ENCODE data around the gene CD2AP. TPM values are rescaled to one million over a fixed set of nuclear protein-coding genes. Genes with fewer than 3 reads are reported as not detected.
A peak's percentile ranks its signal among the peaks of the same experiment; 100 is the strongest.
"Not testable (repeated sequence)": the region's sequence is repeated elsewhere in the genome, so short reads cannot be mapped to it uniquely, and the experiment has no call there.

CD2AP gene
- total RNA-seq, 2 donors from 2014 or later: 18.9 to 29.6 TPM

DNA sequence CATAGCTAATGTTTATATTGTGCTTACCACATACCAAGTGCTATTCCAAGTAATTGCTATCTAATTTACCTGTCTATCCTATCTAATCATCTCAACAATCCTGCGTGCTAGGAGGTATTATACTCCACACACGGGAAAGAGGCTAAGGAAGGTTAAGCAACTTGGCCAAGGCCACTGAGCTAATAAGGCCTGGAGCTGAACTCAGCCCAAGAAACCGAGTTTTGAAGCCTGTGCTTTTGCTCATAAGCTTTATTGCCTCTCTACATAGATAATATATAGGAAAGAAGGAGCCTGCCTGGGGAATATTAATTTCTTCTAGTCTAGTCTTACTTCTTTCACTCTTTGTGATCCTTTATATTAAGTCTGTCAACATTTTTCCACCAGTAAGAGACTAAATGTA, 153.0 kb downstream of the CD2AP start:
- ATAC-seq (no peak), DNase-seq (ENCODE audit: low spot score) (no peak)
- Mint-ChIP-seq H3K4me1 (ENCODE audit: low read depth in 2 of 2) (peaks cover 10 to 11% of the 10 kb centered on the region in 2 donors), H3K36me3 (no peaks in the 10 kb centered on the region), H3K4me3 (no peak overlapping the region), H3K27me3 (peaks cover 0 to 2% of the 10 kb centered on the region in 2 donors), H3K9me3 (no peaks in the 10 kb centered on the region), H3K27ac (no peak overlapping the region)

DNA sequence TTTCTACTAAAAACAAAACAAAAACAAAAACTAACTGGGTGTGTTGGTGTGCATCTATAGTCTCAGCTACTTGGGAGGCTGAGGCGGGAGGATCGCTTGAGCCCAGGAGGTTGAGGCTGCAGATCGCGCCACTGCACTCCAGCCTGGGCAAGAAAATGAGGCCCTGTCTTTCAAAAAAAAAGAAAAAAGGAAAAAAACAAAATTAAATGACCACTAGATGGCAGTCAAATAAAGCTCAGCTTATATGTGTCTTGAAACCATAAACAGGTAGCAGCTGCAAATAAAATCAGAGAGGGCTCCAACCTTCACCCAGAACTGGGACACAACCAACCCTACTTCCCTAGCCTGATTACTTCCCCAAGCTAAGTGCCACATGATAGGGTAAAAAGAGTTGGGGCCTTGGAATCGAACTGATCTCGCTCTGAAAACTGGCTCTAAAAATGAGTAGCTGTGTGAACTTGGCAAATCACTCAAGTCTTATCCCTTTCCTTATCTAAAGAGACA, 153.7 kb downstream of the CD2AP start:
- Mint-ChIP-seq H3K36me3 (no peaks in the 10 kb centered on the region), H3K4me1 (ENCODE audit: low read depth in 2 of 2) (peaks cover 10 to 11% of the 10 kb centered on the region in 2 donors), H3K9me3 (no peaks in the 10 kb centered on the region), H3K27me3 (peaks cover 0 to 2% of the 10 kb centered on the region in 2 donors), H3K27ac (peak overlapping the region in 1 of 2 donors; percentile 56), H3K4me3 (no peak overlapping the region)
- DNase-seq (ENCODE audit: low spot score): no peak
- no peak for ATAC-seq

DNA sequence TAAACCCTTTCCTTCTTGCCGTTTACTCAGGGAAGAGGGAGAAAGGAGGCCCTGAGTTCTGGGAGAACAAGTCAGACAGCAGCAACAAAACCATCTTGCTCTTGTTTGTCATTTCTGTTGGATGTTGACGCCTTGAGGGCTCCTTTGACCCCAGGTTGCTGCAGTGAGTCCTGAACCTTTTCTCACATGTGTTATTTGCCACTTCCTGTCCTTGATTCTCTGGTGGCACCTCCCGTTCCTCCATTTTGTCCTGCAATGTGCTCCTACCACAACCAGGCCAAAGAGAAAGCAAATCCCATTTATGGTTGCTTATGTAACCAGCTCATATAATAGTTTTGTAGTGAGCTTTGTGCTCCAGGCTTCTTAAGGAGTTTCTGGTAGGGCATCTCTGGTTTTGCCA, 154.2 kb downstream of the CD2AP start:
- Mint-ChIP-seq H3K36me3 (no peaks in the 10 kb centered on the region), H3K4me1 (ENCODE audit: low read depth in 2 of 2) (peaks cover 10 to 11% of the 10 kb centered on the region in 2 donors), H3K27ac (peak overlapping the region in 1 of 2 donors; percentile 56), H3K9me3 (no peaks in the 10 kb centered on the region), H3K4me3 (no peak overlapping the region), H3K27me3 (peaks cover under 1 to 2% of the 10 kb centered on the region in 2 donors)
- ATAC-seq (no peak), DNase-seq (ENCODE audit: low spot score) (no peak)

DNA sequence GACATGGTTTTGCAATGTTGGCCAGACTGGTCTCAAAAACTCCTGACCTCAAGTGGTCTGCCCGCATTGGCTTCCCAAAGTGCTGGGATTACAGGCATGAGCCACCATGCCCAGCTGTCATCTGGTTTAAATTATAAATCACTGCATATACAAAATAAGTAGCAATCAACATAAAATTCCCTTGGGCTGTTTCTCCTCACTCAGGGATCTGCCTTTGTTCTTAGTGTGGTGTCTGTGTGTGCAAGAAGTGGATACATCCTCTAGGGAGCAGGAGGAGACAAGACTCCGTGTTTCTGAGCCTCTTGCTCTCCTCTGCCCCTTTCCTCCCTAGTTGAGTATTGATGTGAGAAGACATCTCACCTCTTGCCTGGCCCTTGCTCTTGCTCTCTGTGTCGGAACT, 155.6 kb downstream of the CD2AP start:
- peaks cover 10 to 11% of the 10 kb centered on the region in 2 donors for H3K4me1 Mint-ChIP-seq (ENCODE audit: low read depth in 2 of 2)
- H3K4me3 Mint-ChIP-seq: no peak overlapping the region
- no peaks in the 10 kb centered on the region for H3K36me3 Mint-ChIP-seq
- peaks cover 2 to 14% of the 10 kb centered on the region in 2 donors for H3K27me3 Mint-ChIP-seq
- DNase-seq (ENCODE audit: low spot score) (no peak), ATAC-seq (no peak)
- H3K9me3 Mint-ChIP-seq: no peaks in the 10 kb centered on the region
- no peak overlapping the region for H3K27ac Mint-ChIP-seq

DNA sequence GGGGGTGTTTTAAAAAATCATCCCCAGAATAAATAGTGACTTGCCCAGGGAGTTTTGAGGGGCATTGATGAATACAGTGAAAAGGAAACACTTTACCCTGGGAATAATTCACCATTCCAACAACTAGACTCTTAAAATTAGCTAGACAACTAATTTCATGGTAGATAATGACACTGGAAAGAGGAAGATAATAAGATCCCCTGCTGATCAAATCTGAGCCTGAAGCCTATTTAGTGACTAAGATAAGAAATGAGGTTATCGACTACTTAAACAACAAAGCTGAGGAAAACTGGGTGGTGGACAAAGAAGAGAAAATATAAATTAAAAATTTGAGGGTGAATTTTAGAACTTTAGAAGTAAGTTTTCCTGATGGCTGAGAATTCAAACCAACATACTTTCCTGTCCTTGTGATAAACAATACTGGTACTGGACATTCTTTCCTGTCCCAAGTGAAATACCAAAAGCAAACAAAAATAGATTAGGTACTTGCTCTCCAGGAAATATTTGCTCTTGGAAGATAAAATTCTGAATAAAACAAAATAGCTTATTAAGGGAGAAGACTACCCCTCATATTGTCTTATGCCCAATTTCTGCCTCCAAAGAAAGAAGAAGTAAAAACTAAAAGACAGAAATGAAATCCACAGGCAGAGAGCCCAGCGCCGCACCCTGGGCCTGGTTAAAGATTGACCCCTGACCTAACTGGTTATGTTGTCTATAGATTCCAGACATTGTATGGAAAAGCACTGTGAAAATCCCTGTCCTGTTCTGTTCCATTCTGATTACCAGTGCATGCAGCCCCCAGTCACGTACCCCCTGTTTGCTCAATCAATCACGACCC, 156.8 kb downstream of the CD2AP start:
- Mint-ChIP-seq H3K27me3 (peaks cover 8 to 26% of the 10 kb centered on the region in 2 donors), H3K27ac (no peak overlapping the region), H3K36me3 (no peaks in the 10 kb centered on the region), H3K4me1 (ENCODE audit: low read depth in 2 of 2) (peaks cover 10 to 11% of the 10 kb centered on the region in 2 donors), H3K9me3 (no peaks in the 10 kb centered on the region), H3K4me3 (no peak overlapping the region)
- DNase-seq (ENCODE audit: low spot score) (no peak), ATAC-seq (no peak)

DNA sequence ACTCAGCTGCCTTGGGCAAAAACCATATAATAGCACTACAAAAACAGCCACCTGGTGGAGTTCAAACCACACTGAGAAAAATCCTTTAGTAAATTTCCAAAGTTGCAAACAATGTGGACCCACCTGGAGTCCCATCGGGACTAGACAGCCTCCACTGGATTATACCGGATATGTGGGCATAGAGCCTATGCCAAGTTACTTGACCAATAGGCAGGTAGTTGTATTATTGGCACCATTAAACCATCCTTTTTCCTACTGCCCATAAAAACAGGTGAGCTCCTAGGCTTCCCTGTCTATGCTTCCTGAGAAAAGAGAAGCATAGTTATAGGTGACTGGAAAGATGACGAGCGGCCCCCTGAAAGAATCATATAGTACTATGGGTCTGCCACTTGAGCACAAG, 169.1 kb downstream of the CD2AP start:
- no peak for DNase-seq (ENCODE audit: low spot score)
- Mint-ChIP-seq H3K9me3 (no peaks in the 10 kb centered on the region), H3K4me3 (no peak overlapping the region), H3K27me3 (peaks cover 0 to 10% of the 10 kb centered on the region in 2 donors), H3K36me3 (no peaks in the 10 kb centered on the region), H3K27ac (no peak overlapping the region), H3K4me1 (ENCODE audit: low read depth in 2 of 2) (no peaks in the 10 kb centered on the region)
- no peak for ATAC-seq

DNA sequence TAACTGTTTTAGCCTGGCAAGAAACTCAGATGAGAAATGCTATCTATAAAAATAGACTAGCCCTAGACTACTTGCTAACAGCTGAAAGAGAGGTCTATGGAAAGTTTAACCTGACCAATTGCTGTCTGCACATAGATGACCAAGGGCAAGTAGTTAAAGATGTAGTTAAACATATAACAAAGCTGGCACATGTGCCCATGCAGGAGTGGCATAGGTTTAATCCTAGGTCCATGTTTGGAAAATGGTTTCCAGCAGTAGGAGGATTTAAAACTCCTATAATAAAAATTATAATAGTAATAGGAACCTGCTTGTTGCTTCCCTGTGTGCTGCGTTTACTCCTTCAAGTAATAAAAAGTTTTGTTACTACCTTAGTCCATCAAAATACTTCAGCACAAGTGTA, 169.6 kb downstream of the CD2AP start:
- ATAC-seq: no peak
- peaks cover 0 to 7% of the 10 kb centered on the region in 2 donors for H3K27me3 Mint-ChIP-seq
- no peaks in the 10 kb centered on the region for H3K9me3 Mint-ChIP-seq
- H3K4me3 Mint-ChIP-seq: no peak overlapping the region
- no peaks in the 10 kb centered on the region for H3K36me3 Mint-ChIP-seq
- no peak overlapping the region for H3K27ac Mint-ChIP-seq
- DNase-seq (ENCODE audit: low spot score): no peak
- H3K4me1 Mint-ChIP-seq (ENCODE audit: low read depth in 2 of 2): no peaks in the 10 kb centered on the region

DNA sequence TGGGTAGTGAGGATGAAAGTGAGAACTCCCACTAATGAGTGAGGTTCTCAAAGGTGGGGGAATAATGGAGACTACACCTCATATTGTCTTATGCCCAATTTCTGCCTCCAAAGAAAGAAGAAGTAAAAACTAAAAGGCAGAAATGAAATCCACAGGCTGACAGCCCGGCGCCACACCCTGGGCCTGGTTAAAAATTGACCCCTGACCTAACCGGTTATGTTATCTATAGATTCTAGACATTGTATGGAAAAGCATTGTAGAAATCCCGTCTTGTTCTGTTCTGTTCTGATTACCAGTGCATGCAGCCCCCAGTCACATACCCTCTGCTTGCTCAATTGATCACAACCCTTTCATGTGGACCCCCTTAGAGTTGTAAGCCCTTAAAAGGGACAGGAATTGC, 170.0 kb downstream of the CD2AP start:
- H3K9me3 Mint-ChIP-seq; H3K27me3 Mint-ChIP-seq; H3K4me1 Mint-ChIP-seq (ENCODE audit: low read depth in 2 of 2); H3K36me3 Mint-ChIP-seq; H3K4me3 Mint-ChIP-seq; H3K27ac Mint-ChIP-seq; ATAC-seq; DNase-seq (ENCODE audit: low spot score): not testable (repeated sequence)

DNA sequence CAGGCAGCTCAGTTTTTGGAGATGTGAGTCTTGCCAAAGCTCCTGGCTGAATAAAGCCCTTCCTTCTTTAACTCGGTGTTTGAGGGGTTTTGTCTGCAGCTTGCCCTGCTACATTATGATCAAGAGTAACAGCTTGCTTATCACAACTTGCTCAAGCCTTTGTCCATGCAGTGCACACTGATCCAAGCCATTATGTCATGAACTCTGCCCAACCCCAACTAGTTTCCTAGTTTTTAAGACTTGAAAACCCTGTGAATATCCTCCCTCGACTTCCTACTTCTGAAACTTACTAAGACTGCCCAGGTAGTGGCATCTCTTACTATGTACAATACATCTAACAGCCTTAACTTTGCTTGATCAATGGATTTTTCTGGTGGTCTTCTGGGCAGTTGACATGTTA, 170.4 kb downstream of the CD2AP start:
- no peaks in the 10 kb centered on the region for H3K9me3 Mint-ChIP-seq
- H3K4me1 Mint-ChIP-seq (ENCODE audit: low read depth in 2 of 2): no peaks in the 10 kb centered on the region
- H3K4me3 Mint-ChIP-seq: no peak overlapping the region
- H3K27ac Mint-ChIP-seq: no peak overlapping the region
- DNase-seq (ENCODE audit: low spot score) (no peak), ATAC-seq (no peak)
- H3K36me3 Mint-ChIP-seq: no peaks in the 10 kb centered on the region
- H3K27me3 Mint-ChIP-seq: peaks cover 0 to 7% of the 10 kb centered on the region in 2 donors

DNA sequence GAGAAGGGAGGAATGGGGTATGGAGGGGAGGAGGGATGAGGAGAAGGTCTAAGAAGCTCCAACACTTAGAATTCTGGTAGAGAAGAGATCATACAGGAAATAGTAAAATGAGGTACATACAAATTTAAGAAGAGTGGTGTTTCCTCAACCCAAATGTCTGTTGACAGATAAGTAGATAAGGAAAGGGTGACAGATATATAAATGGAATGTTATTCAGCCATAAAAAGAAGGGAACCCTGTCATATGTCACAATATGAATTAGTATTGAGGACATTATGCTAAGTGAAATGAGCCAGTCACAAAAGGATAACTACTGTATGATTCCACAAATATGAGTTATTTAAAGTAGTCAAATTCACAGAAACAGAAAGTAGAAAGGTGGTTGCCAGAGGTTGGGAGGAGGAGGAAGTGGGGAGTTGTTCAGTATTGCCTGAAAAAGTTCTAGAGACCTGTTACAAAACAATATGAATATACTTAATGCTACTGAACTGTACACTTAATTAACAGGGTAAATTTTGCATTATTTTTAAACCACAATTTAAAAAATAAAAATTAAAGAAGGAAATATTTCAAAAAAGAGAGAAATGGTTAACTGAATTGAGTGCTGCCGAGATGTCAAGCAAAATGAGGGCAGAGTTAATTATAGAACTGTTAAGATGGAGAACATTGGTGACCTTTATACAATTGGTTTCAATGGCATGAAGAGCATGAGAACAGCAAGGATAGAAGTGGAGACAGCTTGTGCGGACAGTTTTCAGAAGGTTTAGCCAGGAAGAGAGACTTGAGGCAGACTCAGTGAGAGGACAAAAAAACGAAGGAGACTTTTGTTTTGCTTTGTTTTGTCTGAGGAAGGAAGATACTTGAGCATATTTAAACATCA, 173.2 kb downstream of the CD2AP start:
- Mint-ChIP-seq H3K9me3 (no peaks in the 10 kb centered on the region), H3K4me3 (no peak overlapping the region), H3K4me1 (ENCODE audit: low read depth in 2 of 2) (no peaks in the 10 kb centered on the region), H3K36me3 (no peaks in the 10 kb centered on the region), H3K27me3 (no peaks in the 10 kb centered on the region), H3K27ac (no peak overlapping the region)
- ATAC-seq (no peak), DNase-seq (ENCODE audit: low spot score) (no peak)

DNA sequence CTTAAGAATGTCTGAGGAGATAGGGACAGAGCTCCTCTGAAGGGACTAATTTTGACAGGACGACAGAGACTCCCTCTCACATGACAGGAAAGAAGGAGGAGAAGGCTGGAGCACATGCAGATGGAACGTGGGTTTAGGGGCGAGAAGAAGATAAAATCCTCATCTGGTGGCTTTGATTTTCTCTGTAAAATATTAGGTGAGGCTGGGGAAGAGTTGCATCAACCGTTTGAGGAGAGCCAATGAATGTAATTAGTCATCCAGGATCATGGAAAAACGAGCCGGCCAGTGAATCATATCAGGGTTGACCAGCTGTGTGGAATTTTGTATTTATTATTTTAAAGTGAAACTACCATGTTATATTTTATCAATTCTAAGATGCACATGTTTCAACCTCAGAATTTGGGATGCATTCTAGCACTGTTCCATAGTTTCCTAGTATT, 173.9 kb downstream of the CD2AP start:
- no peak for ATAC-seq
- no peaks in the 10 kb centered on the region for H3K4me1 Mint-ChIP-seq (ENCODE audit: low read depth in 2 of 2)
- no peaks in the 10 kb centered on the region for H3K9me3 Mint-ChIP-seq
- H3K4me3 Mint-ChIP-seq: no peak overlapping the region
- DNase-seq (ENCODE audit: low spot score): no peak
- H3K36me3 Mint-ChIP-seq: no peaks in the 10 kb centered on the region
- H3K27me3 Mint-ChIP-seq: no peaks in the 10 kb centered on the region
- H3K27ac Mint-ChIP-seq: no peak overlapping the region

DNA sequence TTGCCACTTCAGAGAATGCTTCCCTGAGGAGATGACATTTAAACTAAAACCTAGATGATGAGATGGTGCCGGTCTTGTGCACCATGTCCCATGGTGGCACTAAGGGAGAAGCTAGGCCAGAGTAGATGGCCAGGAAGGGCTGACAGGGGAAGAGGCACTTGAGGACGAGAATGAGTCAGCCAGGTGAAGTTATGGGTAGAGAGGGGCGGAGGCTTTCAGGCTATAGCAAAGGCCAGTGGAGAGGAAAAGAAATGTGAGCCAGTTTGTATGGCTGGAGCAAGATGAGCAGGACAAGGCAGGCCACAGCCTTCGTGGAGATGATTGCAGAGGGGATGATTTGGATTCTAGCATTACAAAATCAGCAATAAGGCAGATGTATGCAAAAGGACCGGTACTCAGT, 176.1 kb downstream of the CD2AP start:
- Mint-ChIP-seq H3K36me3 (no peaks in the 10 kb centered on the region), H3K4me1 (ENCODE audit: low read depth in 2 of 2) (no peaks in the 10 kb centered on the region), H3K27me3 (no peaks in the 10 kb centered on the region), H3K4me3 (no peak overlapping the region), H3K9me3 (no peaks in the 10 kb centered on the region), H3K27ac (no peak overlapping the region)
- DNase-seq (ENCODE audit: low spot score) (no peak), ATAC-seq (no peak)

DNA sequence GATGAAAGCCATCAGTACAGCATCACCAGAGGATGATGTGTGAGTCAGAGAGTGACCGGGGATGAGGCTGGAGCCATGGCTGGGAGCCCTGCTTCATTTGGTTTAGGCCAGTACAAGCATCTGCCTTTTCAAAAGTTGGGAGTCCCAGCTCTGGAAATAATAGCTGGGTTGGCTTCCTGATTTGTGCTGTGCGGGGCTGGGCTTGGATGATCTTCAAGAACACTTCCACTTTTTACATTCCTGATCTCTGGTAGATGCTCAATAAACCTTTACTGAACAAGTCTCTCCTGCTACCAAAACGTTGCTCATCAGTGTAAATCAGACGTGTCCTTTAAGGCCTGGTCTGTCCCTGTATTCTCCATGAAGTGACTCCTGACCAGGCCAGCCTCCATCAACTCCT, 176.7 kb downstream of the CD2AP start:
- no peak for ATAC-seq
- Mint-ChIP-seq H3K27me3 (no peaks in the 10 kb centered on the region), H3K9me3 (no peaks in the 10 kb centered on the region), H3K36me3 (no peaks in the 10 kb centered on the region), H3K27ac (no peak overlapping the region), H3K4me3 (no peak overlapping the region), H3K4me1 (ENCODE audit: low read depth in 2 of 2) (no peaks in the 10 kb centered on the region)
- no peak for DNase-seq (ENCODE audit: low spot score)
